BLaER1 treated with 17β-estradiol and CSF1 and Interleukin-3, amounts not matched to agents 10 nM and 100 nM (cell line): ENCODE results near the gene USP20.
A peak's percentile ranks its signal among the peaks of the same experiment; 100 is the strongest.
"Not testable (repeated sequence)": the region's sequence is repeated elsewhere in the genome, so short reads cannot be mapped to it uniquely, and the experiment has no call there.

Experiments used
- H3K27ac ChIP-seq, 11 experiments: shearing (Covaris generic); formaldehyde crosslinking; 2 replicates each; pipeline ENCODE4 v1.8.1; 2022
- H3K27me3 ChIP-seq, 11 experiments: shearing (Covaris generic); formaldehyde crosslinking; 2 replicates each; pipeline ENCODE4 v1.8.1; 2022
- H3K36me3 ChIP-seq, 11 experiments: shearing (Covaris generic); formaldehyde crosslinking; 2 replicates each; pipeline ENCODE4 v1.8.1; 2022
- H3K4me1 ChIP-seq, 10 experiments: shearing (Covaris generic); formaldehyde crosslinking; 2 replicates each; pipeline ENCODE4 v1.8.1; 2022
- H3K4me2 ChIP-seq, 11 experiments: shearing (Covaris generic); formaldehyde crosslinking; 2 replicates each; pipeline ENCODE4 v1.8.1; 2022
- H3K4me3 ChIP-seq, 10 experiments: shearing (Covaris generic); formaldehyde crosslinking; 2 replicates each; pipeline ENCODE4 v1.8.1; 2022
- H3K9ac ChIP-seq, 11 experiments: shearing (Covaris generic); formaldehyde crosslinking; 2 replicates each; pipeline ENCODE4 v1.8.1; 2022
- H3K9me3 ChIP-seq, 11 experiments: shearing (Covaris generic); formaldehyde crosslinking; replicated peaks in 1 of 11; 2 replicates each; pipeline ENCODE4 v1.8.1; 2022
- H4K20me1 ChIP-seq, 11 experiments: shearing (Covaris generic); formaldehyde crosslinking; 2 replicates each; pipeline ENCODE4 v1.8.1; 2022
- Cebpa-rat ChIP-seq, 11 experiments: shearing (Covaris generic); IDR thresholded peaks; 2 replicates each; pipeline ENCODE4 v1.8.1; 2022

Gene USP20

DNA sequence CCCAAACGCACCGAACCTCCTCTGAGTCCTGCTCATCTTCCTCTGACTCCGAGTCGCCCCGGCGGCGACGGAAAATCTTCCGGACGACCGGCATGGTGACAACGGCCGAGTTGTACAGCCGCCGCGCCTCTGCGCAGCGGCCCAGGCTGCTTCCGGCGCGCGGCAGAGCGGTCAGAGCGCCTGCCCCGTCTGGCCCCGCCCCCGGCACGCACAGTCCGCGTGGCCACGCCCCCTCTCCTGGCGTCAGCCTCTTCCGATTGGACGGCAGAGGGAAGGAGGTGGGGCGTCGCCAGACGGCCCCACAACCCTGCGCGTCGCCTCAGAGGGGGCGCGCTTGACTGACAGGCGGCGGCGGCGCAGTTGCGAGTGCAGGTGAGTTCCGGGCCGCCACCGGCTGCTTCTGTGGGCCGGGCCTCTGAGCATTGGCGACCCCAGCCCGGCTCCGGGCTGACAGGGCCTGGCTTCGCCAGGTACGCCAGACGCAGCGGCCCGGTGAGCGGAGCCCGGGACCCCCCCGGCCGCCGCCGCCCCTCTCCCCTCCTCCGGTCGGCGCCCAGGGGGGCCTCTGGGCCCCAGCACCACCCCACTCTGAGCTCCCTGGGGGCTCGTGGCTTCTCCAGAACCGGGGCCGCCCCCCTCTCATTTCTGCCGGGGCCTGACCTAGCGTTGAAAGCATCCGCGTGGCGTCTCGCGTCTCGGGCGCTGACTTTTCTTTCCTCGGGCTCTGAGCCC is at the start of gene USP20, which contains the start of gene C9orf78:
USP20 (plus strand) TSS at position 331 of the 732 bp plus-strand sequence. CDS start 17,098 bp downstream, outside the sequence.
C9orf78 (minus strand) TSS at position 148 of the 732 bp plus-strand sequence; CDS start at position 94, 54 bp downstream.
- TF ChIP-seq Cebpa-rat (IDR thresholded peaks at IDR 0.05): no peak
- Histone ChIP-seq H3K36me3 (peaks cover 32 to 36% (median 33%) of the 10 kb centered on the region in 11 experiments), H3K9ac (peak within 1 kb of the TSS; percentile 75 to 89 (median 86)), H3K27me3 (no peaks in the 10 kb centered on the region), H3K4me1 (peaks cover 43 to 51% (median 46%) of the 10 kb centered on the region in 10 experiments), H4K20me1 (peaks cover 12 to 58% (median 31%) of the 10 kb centered on the region in 11 experiments; a peak in 15 of 22 replicates), H3K27ac (peak within 1 kb of the TSS; percentile 55 to 86 (median 80); a peak in 21 of 22 replicates), H3K4me3 (peak within 1 kb of the TSS; percentile 70 to 97 (median 90)), H3K9me3 (no peaks in the 10 kb centered on the region), H3K4me2 (peak within 1 kb of the TSS; percentile 94 to 99 (median 98))

DNA sequence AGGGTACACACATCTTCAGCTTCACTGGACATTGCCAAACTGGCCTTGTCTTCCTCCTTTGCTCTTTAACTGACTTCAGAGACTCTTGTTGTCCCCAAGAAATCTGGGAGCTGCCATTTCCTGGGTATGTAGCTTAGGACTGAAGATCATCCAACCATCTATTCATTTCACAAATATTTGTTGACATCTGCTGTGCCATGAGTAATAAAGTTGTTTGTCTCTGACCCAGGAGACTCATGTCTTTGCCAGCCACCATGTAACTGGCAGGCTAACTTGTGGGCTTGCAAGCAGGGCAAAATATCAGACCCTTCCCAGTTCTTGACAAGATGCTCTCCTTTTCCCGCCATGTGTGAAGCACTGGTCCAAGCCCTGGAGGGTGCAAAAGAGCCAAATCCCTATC is 49.4 kb upstream of the USP20 start:
- Histone ChIP-seq H3K4me1 (peaks cover 3 to 46% (median 36%) of the 10 kb centered on the region in 10 experiments; a peak in 19 of 20 replicates), H3K9me3 (no peaks in the 10 kb centered on the region), H3K9ac (no peak overlapping the region), H3K36me3 (no peaks in the 10 kb centered on the region), H4K20me1 (no peaks in the 10 kb centered on the region), H3K4me2 (no peak overlapping the region), H3K27me3 (no peaks in the 10 kb centered on the region), H3K27ac (no peak overlapping the region), H3K4me3 (no peak overlapping the region)
- TF ChIP-seq Cebpa-rat (IDR thresholded peaks at IDR 0.05): no peak

DNA sequence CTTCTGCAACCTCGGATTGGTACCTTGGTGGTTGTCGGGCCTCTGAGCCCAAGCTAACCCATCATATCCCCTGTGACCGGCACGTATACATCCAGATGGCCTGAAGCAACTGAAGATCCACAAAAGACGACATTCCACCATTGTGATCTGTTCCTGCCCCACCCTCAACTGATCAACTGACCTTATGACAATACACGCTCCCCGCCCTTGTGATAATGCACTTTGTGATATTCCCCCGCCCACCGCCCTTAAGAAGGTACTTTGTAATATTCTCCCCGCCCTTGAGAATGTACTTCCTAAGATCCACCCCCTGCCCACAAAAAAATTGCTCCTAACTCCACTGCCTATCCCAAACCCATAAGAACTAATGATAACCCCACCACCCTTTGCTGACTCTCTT is 48.8 kb upstream of the USP20 start:
- TF ChIP-seq Cebpa-rat (IDR thresholded peaks at IDR 0.05): no peak
- Histone ChIP-seq H3K27ac (no peak overlapping the region), H3K4me3 (no peak overlapping the region), H3K9me3 (no peaks in the 10 kb centered on the region), H3K27me3 (no peaks in the 10 kb centered on the region), H4K20me1 (no peaks in the 10 kb centered on the region), H3K4me1 (peaks cover 3 to 40% (median 32%) of the 10 kb centered on the region in 10 experiments; a peak in 19 of 20 replicates), H3K36me3 (no peaks in the 10 kb centered on the region), H3K9ac (no peak overlapping the region), H3K4me2 (no peak overlapping the region)

DNA sequence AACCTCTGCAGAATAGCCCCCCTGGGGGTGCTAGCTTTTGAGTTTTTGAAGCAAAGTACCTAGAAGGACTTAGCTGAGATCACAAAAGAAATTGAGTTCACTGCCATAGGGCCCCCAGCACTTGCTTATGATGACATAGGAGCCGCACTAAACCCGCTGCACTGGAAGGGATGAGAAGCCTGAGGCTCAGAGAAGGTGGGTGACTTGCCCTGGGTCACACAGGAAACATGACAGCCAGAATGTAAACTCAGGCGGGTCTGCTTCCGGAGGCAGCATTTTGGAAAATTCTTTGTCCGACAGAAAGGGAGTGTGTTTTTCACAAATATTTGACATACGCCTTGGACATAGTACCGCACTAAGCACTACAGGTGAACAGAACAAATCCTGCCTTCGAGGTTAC is 40.7 kb upstream of the USP20 start:
- Histone ChIP-seq H3K4me2 (no peak overlapping the region), H3K9me3 (no peaks in the 10 kb centered on the region), H3K4me1 (peaks cover 0 to 11% (median 7%) of the 10 kb centered on the region in 10 experiments; a peak in 15 of 20 replicates), H3K9ac (no peak overlapping the region), H3K27ac (no peak overlapping the region), H3K36me3 (no peaks in the 10 kb centered on the region), H3K27me3 (peaks cover 0 to 7% (median 0%) of the 10 kb centered on the region in 11 experiments; a peak in 7 of 22 replicates), H3K4me3 (no peak overlapping the region), H4K20me1 (no peaks in the 10 kb centered on the region)
- TF ChIP-seq Cebpa-rat (IDR thresholded peaks at IDR 0.05): no peak

DNA sequence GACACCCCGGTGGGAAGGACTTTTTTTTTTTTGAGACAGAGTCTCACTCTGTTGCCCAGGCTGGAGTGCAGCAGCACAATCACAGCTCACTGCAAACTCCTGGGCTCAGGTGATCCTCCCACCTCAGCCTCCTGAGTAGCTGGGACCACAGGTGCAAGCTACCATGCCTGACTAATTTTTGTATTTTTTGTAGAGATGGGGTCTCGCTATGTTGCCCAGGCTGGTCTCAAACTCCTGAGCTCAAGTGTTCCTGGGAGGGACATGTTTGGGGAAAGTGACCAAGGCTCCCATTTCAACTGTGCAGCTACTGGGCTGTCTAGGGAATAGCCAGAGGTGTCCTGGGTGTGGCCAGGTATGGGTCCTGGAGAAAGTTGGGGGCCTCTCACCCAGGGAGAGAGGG is 39.2 kb upstream of the USP20 start:
- not testable (repeated sequence) for H3K4me2 ChIP-seq, H3K9ac ChIP-seq, H3K36me3 ChIP-seq, H3K4me3 ChIP-seq, H3K27ac ChIP-seq, H3K9me3 ChIP-seq, H3K4me1 ChIP-seq, H3K27me3 ChIP-seq, H4K20me1 ChIP-seq

DNA sequence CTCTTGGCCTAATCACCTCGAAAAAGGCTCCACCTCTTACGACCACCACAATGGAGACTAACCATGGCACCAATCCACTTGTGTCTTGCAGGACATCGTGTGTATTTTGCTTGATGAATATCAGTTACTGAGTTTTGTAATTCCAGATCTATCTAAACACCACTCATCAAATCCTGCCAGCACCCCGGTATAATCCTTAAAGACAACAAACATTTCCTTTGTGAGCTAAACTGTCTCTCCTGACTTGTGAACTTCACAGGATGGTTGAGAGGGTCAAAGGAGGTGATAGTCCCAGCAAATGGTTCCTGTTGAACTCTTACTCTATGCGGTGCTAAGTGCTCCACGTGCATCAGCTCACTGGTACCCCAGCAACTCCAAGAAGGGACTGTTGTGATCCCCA is 36.3 kb upstream of the USP20 start:
- peaks cover 0 to 9% (median 5%) of the 10 kb centered on the region in 11 experiments; a peak in 14 of 22 replicates for H4K20me1 ChIP-seq
- no peak overlapping the region for H3K4me2 ChIP-seq
- no peak overlapping the region for H3K27ac ChIP-seq
- peaks cover 2 to 8% (median 4%) of the 10 kb centered on the region in 10 experiments for H3K4me1 ChIP-seq
- H3K4me3 ChIP-seq: no peak overlapping the region
- TF ChIP-seq Cebpa-rat (IDR thresholded peaks at IDR 0.05): no peak
- H3K9me3 ChIP-seq: no peaks in the 10 kb centered on the region
- H3K36me3 ChIP-seq: 0 out of 22 replicates have a peak, but pooled peaks cover 0 to under 1% (median 0%) of the 10 kb centered on the region in 11 experiments
- no peak overlapping the region for H3K9ac ChIP-seq
- peaks cover 0 to 7% (median 0%) of the 10 kb centered on the region in 11 experiments; a peak in 7 of 22 replicates for H3K27me3 ChIP-seq

DNA sequence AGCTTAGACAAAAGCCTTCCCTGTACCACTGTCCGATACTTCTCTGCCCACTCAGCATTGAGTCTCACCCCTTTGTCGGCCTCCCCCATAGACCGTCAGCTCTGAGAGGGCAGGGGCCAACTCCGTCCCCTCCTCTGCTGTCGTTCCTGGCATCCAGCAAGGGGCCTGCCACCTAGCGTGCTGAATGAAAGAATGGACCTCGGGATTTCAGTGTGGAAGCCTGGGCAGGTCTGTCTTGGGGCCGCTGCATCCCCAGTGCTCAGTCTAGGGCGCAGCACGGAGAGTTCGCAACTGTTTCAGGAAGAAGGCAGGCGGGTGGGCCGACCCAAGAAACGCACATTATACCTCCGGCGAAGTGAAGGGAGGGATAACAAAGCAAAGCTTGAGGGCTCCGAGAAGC is 33.8 kb upstream of the USP20 start:
- no peak for TF ChIP-seq Cebpa-rat (IDR thresholded peaks at IDR 0.05)
- H3K27me3 ChIP-seq: no peaks in the 10 kb centered on the region
- H3K36me3 ChIP-seq: peaks cover under 1 to 22% (median 10%) of the 10 kb centered on the region in 11 experiments; a peak in 15 of 22 replicates
- H3K9me3 ChIP-seq: no peaks in the 10 kb centered on the region
- H3K27ac ChIP-seq: no peak overlapping the region
- no peak overlapping the region for H3K9ac ChIP-seq
- peaks cover 0 to 34% (median 27%) of the 10 kb centered on the region in 11 experiments; a peak in 17 of 22 replicates for H4K20me1 ChIP-seq
- no peak overlapping the region for H3K4me2 ChIP-seq
- H3K4me3 ChIP-seq: no peak overlapping the region
- peaks cover 25 to 33% (median 28%) of the 10 kb centered on the region in 10 experiments for H3K4me1 ChIP-seq

DNA sequence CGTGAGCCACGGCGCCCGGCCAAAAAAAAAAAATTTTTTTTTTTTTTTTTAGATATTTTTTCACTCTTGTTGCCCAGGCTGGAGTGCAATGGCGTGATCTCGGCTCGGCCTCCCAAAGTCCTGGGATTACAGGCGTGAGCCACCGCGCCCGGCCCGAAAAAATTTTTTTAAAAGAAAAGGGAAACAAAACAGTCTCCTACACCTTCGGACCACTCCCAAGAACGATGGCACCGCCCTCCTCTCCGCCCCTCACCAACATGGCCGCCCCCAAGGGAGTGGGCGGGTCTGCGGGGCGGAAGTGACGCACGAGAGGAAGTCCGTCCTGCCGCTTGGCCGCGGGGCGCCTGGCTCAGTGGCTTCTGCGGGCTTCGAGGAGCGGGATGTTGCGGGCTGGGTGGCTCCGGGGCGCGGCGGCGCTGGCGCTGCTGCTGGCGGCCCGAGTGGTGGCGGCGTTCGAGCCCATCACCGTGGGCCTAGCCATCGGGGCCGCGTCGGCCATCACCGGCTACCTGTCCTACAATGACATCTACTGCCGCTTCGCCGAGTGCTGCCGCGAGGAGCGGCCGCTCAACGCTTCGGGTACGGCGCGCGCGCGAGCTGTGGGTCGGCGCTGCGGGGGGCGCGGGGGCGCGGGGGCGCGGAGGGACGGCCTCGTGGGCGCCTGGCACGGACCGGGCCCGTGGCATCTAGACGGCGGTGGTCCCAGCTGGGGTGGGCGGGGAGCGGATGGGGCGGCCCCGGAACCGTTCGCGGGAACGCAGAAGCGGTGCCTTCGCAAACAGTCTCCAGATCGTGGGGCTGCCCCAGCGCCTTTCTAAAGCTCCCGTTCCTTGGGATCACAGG is 32.2 kb upstream of the USP20 start, which contains the start of gene TOR1B:
TOR1B (plus strand) TSS at position 352 of the 843 bp plus-strand sequence; CDS start at position 381, 29 bp downstream.
- Histone ChIP-seq H3K9me3 (no peaks in the 10 kb centered on the region), H3K9ac (peak within 1 kb of the TSS; percentile 75 to 87 (median 81)), H3K27me3 (no peaks in the 10 kb centered on the region), H3K4me2 (peak within 1 kb of the TSS; percentile 90 to 99 (median 97)), H3K27ac (peak within 1 kb of the TSS; percentile 64 to 83 (median 75); a peak in 21 of 22 replicates), H3K4me3 (peak within 1 kb of the TSS; percentile 68 to 91 (median 82)), H4K20me1 (peaks cover 3 to 49% (median 39%) of the 10 kb centered on the region in 11 experiments; a peak in 17 of 22 replicates), H3K4me1 (peaks cover 30 to 41% (median 35%) of the 10 kb centered on the region in 10 experiments), H3K36me3 (peaks cover 15 to 38% (median 24%) of the 10 kb centered on the region in 11 experiments; a peak in 21 of 22 replicates)
- no peak for TF ChIP-seq Cebpa-rat (IDR thresholded peaks at IDR 0.05)
